NCI-H460 (cell line): ENCODE results near the gene ADAMTS17. TPM values are rescaled to one million over a fixed set of nuclear protein-coding genes. Genes with fewer than 3 reads are reported as not detected.

ENCODE experiments used
- DNase-seq: peaks from one replicate; pipeline ENCODE4 v3.0.0-alpha.2; 2016; ENCODE audit warnings: low read depth; ENCODE audit errors: extremely low read depth
- total RNA-seq: library from RNA; depleted of rRNA; stranded (reverse); fragments of >200 nt; shearing (Covaris generic); gene quantifications from 2 replicates; pipeline ENCODE4 v1.2.3, GENCODE V29; 2014

ADAMTS17 gene
- total RNA-seq, 1 experiment from 2014 or later = 0.15 TPM

- no peak for DNase-seq
These were observed 225.2 kb downstream of the ADAMTS17 start for GRCh38 chr15:100116416-100117190.

DNA sequence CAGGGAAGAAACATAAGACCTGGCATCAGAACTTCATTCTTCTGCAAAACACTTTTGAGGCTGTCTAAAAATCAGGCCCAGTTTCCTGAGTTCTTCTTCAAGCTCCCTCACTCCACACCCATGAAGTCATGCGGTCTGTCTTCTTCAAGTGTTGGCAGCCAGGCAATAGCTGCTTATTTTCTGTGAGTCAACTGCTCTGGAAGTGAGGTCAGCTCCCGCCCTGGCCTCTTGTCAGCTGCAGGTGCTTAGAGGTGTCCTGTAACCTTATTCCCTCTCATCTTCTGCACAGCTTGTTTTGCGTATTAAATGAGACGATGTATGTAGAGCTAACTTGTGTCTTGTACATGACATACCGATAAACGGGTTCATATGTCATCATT lies 226.1 kb downstream of the ADAMTS17 start:
- no peak for DNase-seq

DNA sequence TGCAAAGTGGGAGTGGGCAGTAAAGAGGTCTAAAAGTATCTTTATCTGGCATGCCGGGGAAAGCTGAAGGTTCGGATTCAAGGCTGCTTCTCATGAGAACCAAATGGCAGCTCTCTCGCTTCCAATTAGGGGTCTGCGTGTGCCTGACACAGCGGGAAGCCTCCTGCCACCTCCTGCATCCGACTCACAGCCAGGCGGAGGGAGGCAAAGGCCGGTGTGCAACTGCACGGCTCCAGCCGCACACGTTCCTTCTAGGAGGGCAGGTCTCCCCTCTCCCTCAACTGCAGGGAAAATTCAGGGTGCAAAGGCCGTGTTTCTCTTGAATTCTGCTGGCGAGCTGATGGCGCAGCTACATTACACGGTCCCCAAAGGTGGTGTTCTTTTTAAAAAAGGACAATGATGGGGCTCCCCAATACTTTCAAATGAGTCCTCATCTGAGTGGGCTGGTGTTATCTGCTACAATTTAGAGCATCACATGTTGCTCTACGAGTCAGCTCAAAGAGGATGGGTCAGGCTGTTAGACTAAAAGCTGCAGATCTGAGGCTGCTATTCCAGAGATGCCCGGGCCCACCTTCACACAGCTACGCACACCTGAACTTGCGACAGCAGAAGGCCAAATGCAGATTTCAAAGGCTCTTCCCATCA lies 226.6 kb downstream of the ADAMTS17 start:
- DNase-seq = no peak

DNA sequence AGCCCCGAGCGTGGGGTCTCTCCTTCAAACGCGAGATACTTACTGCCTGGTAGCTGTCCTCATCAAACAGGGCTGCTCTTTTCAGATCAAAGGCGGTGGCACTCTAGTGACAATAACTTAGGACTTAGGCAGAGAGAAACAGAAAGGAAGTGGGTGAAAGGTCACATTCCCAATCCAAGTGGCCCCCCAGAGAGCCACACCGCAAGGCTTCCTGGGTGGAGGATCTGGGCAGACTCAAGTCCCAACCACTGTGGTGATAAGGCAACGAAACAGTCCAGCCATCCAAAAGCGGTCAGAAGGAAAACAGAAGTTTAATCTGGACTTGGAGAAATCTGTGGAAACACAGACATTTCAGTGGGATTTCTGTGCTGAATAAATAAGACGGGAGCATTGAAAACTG lies 227.2 kb downstream of the ADAMTS17 start:
- DNase-seq = no peak

- no peak for DNase-seq
These were observed 227.7 kb downstream of the ADAMTS17 start for GRCh38 chr15:100114100-100114499.

GRCh38 chr15:100113351-100114080 lies 228.3 kb downstream of the ADAMTS17 start:
- DNase-seq = no peak

GRCh38 chr15:100112636-100113305 lies 229.0 kb downstream of the ADAMTS17 start:
- DNase-seq = no peak

DNA sequence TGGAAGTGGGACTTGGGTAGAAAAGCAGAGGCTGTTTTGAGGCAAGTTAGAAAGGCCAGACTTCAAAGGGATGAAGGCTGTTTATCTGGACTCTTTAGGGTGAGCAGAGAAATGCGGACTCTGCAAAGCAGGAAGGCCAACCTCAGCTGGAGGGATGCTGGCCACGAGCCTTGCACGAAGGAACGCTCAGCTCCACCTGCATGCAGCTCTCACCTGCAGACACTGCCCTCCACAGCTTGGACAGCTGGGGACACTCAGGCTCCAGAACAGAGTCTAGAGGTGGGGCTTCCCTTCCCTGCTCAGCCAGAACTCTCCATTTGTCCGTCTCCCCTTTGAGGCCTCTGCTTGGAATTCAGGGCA lies 229.7 kb downstream of the ADAMTS17 start:
- no peak for DNase-seq

DNA sequence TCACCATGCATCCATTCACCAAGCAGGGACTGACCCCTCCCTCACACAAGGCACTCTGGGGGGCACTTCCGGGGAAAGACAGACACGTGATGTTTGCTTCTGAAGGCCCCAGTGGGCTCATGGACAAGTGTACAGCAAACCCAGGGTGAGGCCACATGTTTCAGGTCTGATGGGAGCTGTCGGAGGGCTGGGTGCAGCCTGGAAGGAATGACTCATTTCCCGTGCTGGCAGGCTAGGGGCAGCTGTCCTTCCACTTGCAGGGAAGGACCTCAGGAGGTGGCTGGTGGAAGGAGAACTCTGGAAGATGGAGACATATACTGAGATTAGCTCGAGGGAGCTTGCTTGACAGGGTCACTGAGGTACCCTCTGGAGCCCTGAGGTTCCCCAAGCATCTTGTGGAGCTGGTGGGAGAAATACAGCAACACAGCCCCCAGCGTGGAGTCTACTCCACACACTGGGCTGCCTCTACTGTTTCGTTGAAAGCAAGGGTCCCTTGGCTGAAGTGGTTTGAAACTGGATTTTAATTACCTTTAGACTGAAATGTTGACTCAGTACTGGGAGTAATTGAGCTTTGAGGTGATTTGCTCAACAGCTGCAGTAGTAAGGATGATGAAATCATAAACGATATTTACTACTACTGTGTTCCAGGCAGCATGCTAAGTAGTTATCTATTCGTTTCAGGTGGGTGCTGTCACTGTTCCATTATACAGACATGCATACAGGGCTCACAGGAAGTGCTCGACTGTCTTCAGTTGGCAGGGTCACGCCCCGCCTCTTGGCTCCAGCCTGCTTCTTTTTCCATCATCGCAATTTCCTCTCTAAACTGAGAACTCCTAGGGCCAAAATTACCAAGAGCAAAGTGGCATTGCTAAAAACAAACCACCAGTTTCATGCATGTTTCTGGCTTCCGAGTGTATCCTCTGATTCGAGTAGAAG lies 230.4 kb downstream of the ADAMTS17 start:
- no peak for DNase-seq

GRCh38 chr15:100109486-100110035 lies 232.2 kb downstream of the ADAMTS17 start:
- no peak for DNase-seq

- no peak for DNase-seq
These were observed 232.9 kb downstream of the ADAMTS17 start for GRCh38 chr15:100108846-100109245.

GRCh38 chr15:100108346-100108745 lies 233.4 kb downstream of the ADAMTS17 start:
- DNase-seq = no peak

DNA sequence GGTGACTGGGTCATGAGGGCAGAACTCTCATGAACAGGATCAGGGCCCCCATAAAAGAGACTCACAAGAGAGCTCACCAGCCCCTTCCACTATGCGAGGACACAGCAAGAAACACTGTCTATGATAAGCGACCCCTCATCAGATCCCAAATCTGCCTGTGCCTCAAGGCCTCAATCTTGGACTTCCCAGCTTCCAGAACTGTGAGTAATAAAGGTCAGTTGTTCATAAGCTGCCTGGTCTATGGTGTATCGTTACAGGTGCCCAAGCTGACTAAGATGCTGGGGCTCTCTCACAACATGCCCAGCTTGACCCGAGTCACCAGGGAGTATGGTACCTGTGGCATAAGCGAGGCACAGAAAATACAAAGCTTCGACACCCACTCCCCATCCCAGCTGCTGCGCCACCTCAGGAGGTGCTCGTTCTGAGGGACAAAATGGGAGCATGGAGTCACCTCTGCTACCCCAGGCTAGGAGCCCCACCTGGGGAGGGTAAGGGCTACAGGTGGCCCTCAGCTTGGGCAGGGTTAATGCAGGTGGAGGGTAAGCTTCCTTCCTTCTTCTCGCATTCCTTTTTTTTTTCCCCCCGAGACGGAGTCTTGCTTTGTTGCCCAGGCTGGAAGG lies 234.1 kb downstream of the ADAMTS17 start:
- DNase-seq = no peak

DNA sequence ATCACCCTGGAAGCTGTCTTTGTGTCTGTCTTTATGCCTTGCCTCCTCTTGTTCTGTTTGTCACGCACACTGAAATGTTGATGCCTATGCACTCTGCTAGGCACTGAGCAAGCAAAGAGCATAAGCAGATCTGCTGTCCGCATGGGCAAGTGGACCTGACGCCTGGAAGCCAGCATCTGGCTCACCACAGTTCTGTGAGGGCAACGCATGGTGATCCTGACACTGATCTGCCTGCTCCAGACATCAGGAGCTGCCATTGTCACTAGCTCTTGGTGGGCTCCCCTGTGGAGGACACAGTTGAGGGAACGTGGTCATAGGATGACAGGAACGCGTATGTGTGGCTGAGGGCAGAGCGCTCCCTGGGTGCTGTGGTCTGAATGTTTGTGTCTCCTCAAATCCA lies 234.6 kb downstream of the ADAMTS17 start:
- no peak for DNase-seq

GRCh38 chr15:100106732-100107131 lies 235.0 kb downstream of the ADAMTS17 start:
- no peak for DNase-seq

GRCh38 chr15:100105101-100105500 lies 236.7 kb downstream of the ADAMTS17 start:
- no peak for DNase-seq

GRCh38 chr15:100104245-100104644 lies 237.5 kb downstream of the ADAMTS17 start:
- DNase-seq = no peak

- no peak for DNase-seq
These were observed 237.9 kb downstream of the ADAMTS17 start for GRCh38 chr15:100103828-100104227.

DNA sequence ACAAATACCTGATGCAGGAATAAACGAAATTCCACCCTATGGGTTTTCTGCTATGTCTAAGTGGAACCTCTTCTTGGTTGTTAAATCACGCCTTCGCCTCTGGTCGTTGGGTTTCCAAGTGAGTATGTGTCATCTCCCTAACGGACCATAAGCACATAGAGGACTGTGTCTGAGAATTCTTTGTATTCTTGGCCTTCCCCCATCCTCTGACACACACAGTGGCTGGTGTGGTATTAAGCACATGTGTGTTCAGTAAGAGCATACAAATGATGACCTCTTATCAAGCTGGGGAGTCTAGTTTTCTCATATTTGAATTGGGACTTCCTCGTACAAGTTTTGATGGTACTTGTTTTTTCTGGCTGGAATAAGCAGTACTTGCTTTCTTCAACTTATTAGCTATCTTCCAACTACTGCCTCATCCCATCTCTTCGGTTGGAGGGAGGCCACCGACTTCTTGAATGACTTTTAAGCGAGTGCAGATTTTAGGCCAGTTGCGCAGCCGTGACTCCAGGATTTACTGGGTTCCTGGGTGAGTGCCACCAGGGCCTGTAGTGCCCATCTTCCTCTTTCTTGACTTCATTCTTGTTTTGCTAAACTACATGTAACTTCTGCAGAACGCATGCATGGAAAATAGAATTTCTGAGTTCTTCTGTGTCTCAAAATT lies 240.2 kb downstream of the ADAMTS17 start:
- no peak for DNase-seq
